H1 (cell line): ENCODE results near the gene PML.

ENCODE experiments used
- BRCA1 ChIP-seq: IDR thresholded peaks from 2 replicates; pipeline ENCODE4 v1.6.1; 2012; ENCODE audit warnings: low read depth, low read length, improper control_type of control experiment
- MAX ChIP-seq: IDR thresholded peaks from 2 replicates; pipeline ENCODE4 v1.6.1; 2012; ENCODE audit warnings: inconsistent platforms
- NANOG ChIP-seq: IDR thresholded peaks from 2 replicates; pipeline ENCODE4 v1.6.1; 2011; ENCODE audit warnings: low read length, low read depth, mild to moderate bottlenecking, inconsistent platforms; ENCODE audit not compliant: insufficient read depth, poor library complexity, severe bottlenecking
- POLR2AphosphoS5 ChIP-seq: IDR thresholded peaks from 2 replicates; pipeline ENCODE4 v1.6.1; 2011; ENCODE audit warnings: low read depth, low read length
- RAD21 ChIP-seq, 2 experiments: IDR thresholded peaks in 1 of 2; conservative IDR thresholded peaks in 1 of 2; 2 replicates each; pipeline ENCODE4 v1.6.1; 2011; ENCODE audit warnings: low read depth in 2 of 2, low read length in 2 of 2, improper control_type of control experiment in 1 of 2, inconsistent platforms in 1 of 2, mild to moderate bottlenecking in 1 of 2, moderate library complexity in 1 of 2
- TF ChIP-seq, protein P1 (sequence below), 3 experiments: IDR thresholded peaks; 1 replicate in 2 of 3; 2 replicates in 1 of 3; pipeline versions ENCODE4 v1.5.1 to v1.6.1; 2011; ENCODE audit warnings: low read length in 3 of 3, mild to moderate bottlenecking in 3 of 3, inconsistent platforms in 2 of 3, low read depth in 1 of 3, moderate library complexity in 1 of 3; ENCODE audit not compliant: insufficient read depth in 1 of 3; ENCODE audit errors: control extremely low read depth in 1 of 3
- TF ChIP-seq, protein P2 (sequence below): IDR thresholded peaks from 2 replicates; pipeline ENCODE4 v1.6.1; 2011; ENCODE audit warnings: low read depth, mild to moderate bottlenecking, low read length; ENCODE audit not compliant: insufficient read depth

DNA sequence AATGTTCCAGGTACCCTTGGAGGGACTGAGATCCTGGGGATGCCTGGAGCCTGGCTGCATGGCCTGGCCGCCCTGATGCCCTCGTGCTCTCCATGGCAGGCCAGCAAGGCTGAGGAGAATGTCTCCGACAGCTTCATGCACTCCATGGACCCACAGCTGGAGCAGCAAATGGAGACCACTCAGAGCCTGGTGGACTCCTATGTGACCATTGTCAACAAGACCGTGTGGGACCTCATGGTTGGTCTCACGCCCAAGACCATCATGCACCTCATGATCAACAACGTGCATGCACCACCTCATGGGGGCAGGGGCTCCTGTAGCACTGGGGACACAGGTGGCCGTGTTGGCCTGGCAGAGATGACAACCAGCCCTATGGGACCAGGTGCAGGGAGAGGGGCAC is 68.2 kb downstream of the PML start:
- TF ChIP-seq POLR2AphosphoS5 (no peak), RAD21 (IDR thresholded peaks at IDR 0.05 in 1 of 2, conservative IDR thresholded peaks at IDR 0.05 in 1 of 2; ENCODE audit: low read depth in 2 of 2, low read length in 2 of 2) (no peak), BRCA1 (no peak), NANOG (no peak), MAX (no peak)
- TF ChIP-seq, protein P1, sequence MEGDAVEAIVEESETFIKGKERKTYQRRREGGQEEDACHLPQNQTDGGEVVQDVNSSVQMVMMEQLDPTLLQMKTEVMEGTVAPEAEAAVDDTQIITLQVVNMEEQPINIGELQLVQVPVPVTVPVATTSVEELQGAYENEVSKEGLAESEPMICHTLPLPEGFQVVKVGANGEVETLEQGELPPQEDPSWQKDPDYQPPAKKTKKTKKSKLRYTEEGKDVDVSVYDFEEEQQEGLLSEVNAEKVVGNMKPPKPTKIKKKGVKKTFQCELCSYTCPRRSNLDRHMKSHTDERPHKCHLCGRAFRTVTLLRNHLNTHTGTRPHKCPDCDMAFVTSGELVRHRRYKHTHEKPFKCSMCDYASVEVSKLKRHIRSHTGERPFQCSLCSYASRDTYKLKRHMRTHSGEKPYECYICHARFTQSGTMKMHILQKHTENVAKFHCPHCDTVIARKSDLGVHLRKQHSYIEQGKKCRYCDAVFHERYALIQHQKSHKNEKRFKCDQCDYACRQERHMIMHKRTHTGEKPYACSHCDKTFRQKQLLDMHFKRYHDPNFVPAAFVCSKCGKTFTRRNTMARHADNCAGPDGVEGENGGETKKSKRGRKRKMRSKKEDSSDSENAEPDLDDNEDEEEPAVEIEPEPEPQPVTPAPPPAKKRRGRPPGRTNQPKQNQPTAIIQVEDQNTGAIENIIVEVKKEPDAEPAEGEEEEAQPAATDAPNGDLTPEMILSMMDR (IDR thresholded peaks at IDR 0.05; ENCODE audit: control extremely low read depth in 1 of 3, insufficient read depth in 1 of 3, low read depth in 1 of 3, low read length in 3 of 3): no peak
- TF ChIP-seq, protein P2, sequence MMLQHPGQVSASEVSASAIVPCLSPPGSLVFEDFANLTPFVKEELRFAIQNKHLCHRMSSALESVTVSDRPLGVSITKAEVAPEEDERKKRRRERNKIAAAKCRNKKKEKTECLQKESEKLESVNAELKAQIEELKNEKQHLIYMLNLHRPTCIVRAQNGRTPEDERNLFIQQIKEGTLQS: no peak
